Activated CD4-positive, alpha-beta memory T cell treated with anti-CD3 and anti-CD28 coated beads, Interleukin-2, amount 10 ng/mL, durations not matched to agents 7 days and 5 days (primary cell): Measurements from ENCODE around the gene CPXM2. TPM values are rescaled to one million over a fixed set of nuclear protein-coding genes. Genes with fewer than 3 reads are reported as not detected.

Source experiments
- CTCF ChIA-PET: fragments of 350-600 bp; sonication (Branson Sonifier 250); formaldehyde crosslinking; loops from one replicate; lab custom pipeline; 2021; ENCODE audit warnings: antibody characterized with exemption, inconsistent platforms; lab: Charles Lee
- POLR2A ChIA-PET: fragments of 350-600 bp; sonication (Branson Sonifier 250); formaldehyde crosslinking; loops from one replicate; lab custom pipeline; 2021; ENCODE audit warnings: antibody characterized with exemption; lab: Charles Lee
- DNase-seq: peaks from one replicate; pipeline ENCODE4 v3.0.0-alpha.2; 2020
- H3K27ac Mint-ChIP-seq: one replicate; pipeline ENCODE4 v1.8.0; 2021; ENCODE audit warnings: mild to moderate bottlenecking, mixed read lengths
- H3K27me3 Mint-ChIP-seq: one replicate; pipeline ENCODE4 v1.8.0; 2021; ENCODE audit warnings: mixed read lengths
- H3K36me3 Mint-ChIP-seq: one replicate; pipeline ENCODE4 v1.8.0; 2021; ENCODE audit warnings: low read depth, mixed read lengths
- H3K4me1 Mint-ChIP-seq: one replicate; pipeline ENCODE4 v1.8.0; 2021; ENCODE audit warnings: mixed read lengths
- H3K4me3 Mint-ChIP-seq: one replicate; pipeline ENCODE4 v1.8.0; 2021; ENCODE audit warnings: mild to moderate bottlenecking, mixed read lengths
- H3K9me3 Mint-ChIP-seq: one replicate; pipeline ENCODE4 v1.8.0; 2021; ENCODE audit warnings: mixed read lengths
- total RNA-seq, 2 experiments: library from RNA; stranded (reverse); gene quantifications; one replicate each; pipeline ENCODE4 v1.2.3, GENCODE V29; 2021

The CPXM2 gene
- total RNA-seq, 2 experiments from 2014 or later: not detected

GRCh38 chr10:123896246-123896927 lies 4.8 kb upstream of the CPXM2 start:
- Mint-ChIP-seq H3K36me3 (no peaks in the 10 kb centered on the region), H3K9me3 (peaks cover 2% of the 10 kb centered on the region), H3K4me3 (no peak overlapping the region), H3K27me3 (peaks cover 5% of the 10 kb centered on the region), H3K27ac (no peak overlapping the region), H3K4me1 (no peaks in the 10 kb centered on the region)
- no peak for DNase-seq
- POLR2A ChIA-PET: no interaction called here
- CTCF ChIA-PET: no interaction called here

- Mint-ChIP-seq H3K27ac (no peak overlapping the region), H3K36me3 (no peaks in the 10 kb centered on the region), H3K4me1 (no peaks in the 10 kb centered on the region), H3K9me3 (no peaks in the 10 kb centered on the region), H3K4me3 (no peak overlapping the region), H3K27me3 (peaks cover 16% of the 10 kb centered on the region)
- ChIA-PET CTCF (no interaction called here), POLR2A (no interaction called here)
- no peak for DNase-seq
Measured at GRCh38 chr10:123893651-123894050, 2.0 kb upstream of the CPXM2 start.

GRCh38 chr10:123890756-123891143 lies 857 bp downstream of the CPXM2 start:
- DNase-seq: no peak
- no peaks in the 10 kb centered on the region for H3K4me1 Mint-ChIP-seq
- POLR2A ChIA-PET: interaction anchor here (0.6 kb wide), 1 partner anchor 1748 kb away, joined by 3 read pairs; no protein-coding TSS in a partner anchor
- no peaks in the 10 kb centered on the region for H3K36me3 Mint-ChIP-seq
- CTCF ChIA-PET: no interaction called here
- no peak overlapping the region for H3K27ac Mint-ChIP-seq
- H3K27me3 Mint-ChIP-seq: peaks cover 18% of the 10 kb centered on the region
- no peak overlapping the region for H3K4me3 Mint-ChIP-seq
- no peaks in the 10 kb centered on the region for H3K9me3 Mint-ChIP-seq

DNA sequence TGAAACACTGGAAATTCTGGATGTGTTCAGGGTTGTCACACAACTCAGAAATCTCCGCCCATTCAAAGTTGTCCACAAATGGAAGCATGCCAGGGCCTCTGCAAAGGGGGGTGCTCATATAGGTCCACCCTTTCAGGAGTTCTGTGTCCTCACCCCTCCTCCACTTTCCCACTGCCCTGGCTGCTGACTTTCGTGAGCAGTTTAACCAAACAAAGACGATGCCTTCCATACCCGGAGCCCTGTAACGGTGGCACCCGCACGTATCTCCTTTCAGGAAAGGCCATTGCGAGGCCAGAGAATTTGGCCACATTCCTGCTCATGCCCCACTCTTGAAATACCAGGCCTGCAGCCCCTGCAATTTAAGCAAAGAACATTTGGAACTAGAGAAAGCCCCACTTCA lies 1.4 kb downstream of the CPXM2 start:
- Mint-ChIP-seq H3K27ac (no peak overlapping the region), H3K36me3 (no peaks in the 10 kb centered on the region), H3K4me3 (no peak overlapping the region), H3K4me1 (no peaks in the 10 kb centered on the region), H3K9me3 (no peaks in the 10 kb centered on the region), H3K27me3 (peaks cover 18% of the 10 kb centered on the region)
- CTCF ChIA-PET: no interaction called here
- no peak for DNase-seq
- POLR2A ChIA-PET: no interaction called here

DNA sequence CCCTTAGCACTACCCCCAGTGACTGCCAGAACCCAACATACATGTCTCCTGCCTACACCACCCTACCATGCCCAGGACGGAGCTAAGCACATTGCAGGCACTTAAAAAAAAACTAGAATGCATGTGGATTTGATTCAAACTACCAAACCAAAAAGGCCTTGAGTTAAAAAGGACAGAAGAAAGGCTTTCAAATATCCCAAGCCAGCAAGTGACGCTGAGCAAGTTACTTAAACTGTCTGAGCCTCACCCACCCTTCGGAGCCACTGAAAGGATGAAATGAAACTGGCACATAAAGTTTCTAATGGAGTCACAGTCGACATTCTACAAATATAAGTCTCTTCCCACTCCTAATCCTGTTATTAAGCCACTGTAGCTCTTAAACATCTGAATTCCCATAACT lies 1.8 kb downstream of the CPXM2 start:
- Mint-ChIP-seq H3K36me3 (no peaks in the 10 kb centered on the region), H3K4me3 (no peak overlapping the region), H3K9me3 (no peaks in the 10 kb centered on the region), H3K27me3 (peaks cover 18% of the 10 kb centered on the region), H3K27ac (no peak overlapping the region), H3K4me1 (no peaks in the 10 kb centered on the region)
- ChIA-PET POLR2A (no interaction called here), CTCF (no interaction called here)
- DNase-seq: no peak

DNA sequence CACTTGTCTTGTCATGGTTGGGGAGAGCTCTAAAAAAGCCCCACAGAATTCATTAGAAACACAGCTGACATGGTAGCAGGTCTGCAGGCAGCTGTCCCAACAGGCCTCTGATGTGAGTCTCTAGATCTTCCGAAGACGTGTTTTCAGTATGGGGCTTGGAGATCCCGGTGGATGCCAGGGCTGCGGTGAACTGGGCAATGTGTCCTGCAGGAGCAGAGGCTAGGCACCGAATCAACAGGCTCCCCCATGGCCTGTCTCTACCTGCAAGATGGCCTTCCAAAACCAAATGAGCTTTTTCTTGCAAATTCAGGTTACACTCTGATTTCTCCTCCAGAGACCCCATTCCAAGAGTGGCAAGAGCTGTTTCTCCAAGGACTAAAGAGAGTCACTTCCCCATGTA lies 2.9 kb downstream of the CPXM2 start:
- ChIA-PET POLR2A (no interaction called here), CTCF (no interaction called here)
- DNase-seq: no peak

DNA sequence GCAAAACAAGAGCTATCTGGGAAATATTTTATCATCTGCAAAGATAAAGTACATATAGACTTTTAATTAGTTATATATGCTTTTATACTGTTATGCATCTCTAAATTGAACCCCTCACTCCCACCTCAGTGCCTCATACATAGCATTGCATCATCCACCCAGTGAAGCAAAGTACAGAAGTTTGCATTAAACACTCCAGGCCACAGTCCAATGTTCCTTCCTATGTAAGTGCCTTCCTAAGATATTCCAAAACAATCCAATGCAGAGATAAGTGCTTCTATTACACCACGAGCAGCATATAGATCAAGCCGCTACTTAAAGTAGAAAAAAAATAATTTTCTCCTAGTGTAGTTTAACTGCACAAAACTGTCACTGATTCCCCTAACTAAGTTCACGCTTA lies 3.4 kb downstream of the CPXM2 start:
- no peaks in the 10 kb centered on the region for H3K36me3 Mint-ChIP-seq
- H3K27me3 Mint-ChIP-seq: peaks cover 18% of the 10 kb centered on the region
- POLR2A ChIA-PET: no interaction called here

More for the DNA sequence above, 2.9 kb downstream of the CPXM2 start:
- no peak overlapping the region for H3K27ac Mint-ChIP-seq
- H3K4me1 Mint-ChIP-seq: no peaks in the 10 kb centered on the region
- no peak overlapping the region for H3K4me3 Mint-ChIP-seq
- H3K9me3 Mint-ChIP-seq: no peaks in the 10 kb centered on the region
- H3K36me3 Mint-ChIP-seq: no peaks in the 10 kb centered on the region
- H3K27me3 Mint-ChIP-seq: peaks cover 18% of the 10 kb centered on the region

GRCh38 chr10:123886292-123886691 lies 5.3 kb downstream of the CPXM2 start:
- Mint-ChIP-seq H3K36me3 (no peaks in the 10 kb centered on the region), H3K9me3 (no peaks in the 10 kb centered on the region), H3K4me3 (no peak overlapping the region), H3K27ac (no peak overlapping the region), H3K27me3 (peaks cover 13% of the 10 kb centered on the region), H3K4me1 (no peaks in the 10 kb centered on the region)
- DNase-seq: no peak
- ChIA-PET CTCF (interaction anchor here (1.2 kb wide), 1 partner anchor 27 kb away, joined by 3 read pairs; no protein-coding TSS in a partner anchor), POLR2A (no interaction called here)

More for the DNA sequence above, 3.4 kb downstream of the CPXM2 start:
- Mint-ChIP-seq H3K4me3 (no peak overlapping the region), H3K27ac (no peak overlapping the region), H3K4me1 (no peaks in the 10 kb centered on the region), H3K9me3 (no peaks in the 10 kb centered on the region)
- CTCF ChIA-PET: no interaction called here
- no peak for DNase-seq

GRCh38 chr10:123885406-123886170 lies 6.0 kb downstream of the CPXM2 start:
- no peaks in the 10 kb centered on the region for H3K4me1 Mint-ChIP-seq
- no peaks in the 10 kb centered on the region for H3K9me3 Mint-ChIP-seq
- H3K4me3 Mint-ChIP-seq: no peak overlapping the region
- DNase-seq: no peak
- CTCF ChIA-PET: interaction anchor here (1.2 kb wide), 1 partner anchor 28 kb away, joined by 3 read pairs; no protein-coding TSS in a partner anchor
- POLR2A ChIA-PET: no interaction called here
- no peaks in the 10 kb centered on the region for H3K36me3 Mint-ChIP-seq
- peaks cover 9% of the 10 kb centered on the region for H3K27me3 Mint-ChIP-seq
- H3K27ac Mint-ChIP-seq: no peak overlapping the region

DNA sequence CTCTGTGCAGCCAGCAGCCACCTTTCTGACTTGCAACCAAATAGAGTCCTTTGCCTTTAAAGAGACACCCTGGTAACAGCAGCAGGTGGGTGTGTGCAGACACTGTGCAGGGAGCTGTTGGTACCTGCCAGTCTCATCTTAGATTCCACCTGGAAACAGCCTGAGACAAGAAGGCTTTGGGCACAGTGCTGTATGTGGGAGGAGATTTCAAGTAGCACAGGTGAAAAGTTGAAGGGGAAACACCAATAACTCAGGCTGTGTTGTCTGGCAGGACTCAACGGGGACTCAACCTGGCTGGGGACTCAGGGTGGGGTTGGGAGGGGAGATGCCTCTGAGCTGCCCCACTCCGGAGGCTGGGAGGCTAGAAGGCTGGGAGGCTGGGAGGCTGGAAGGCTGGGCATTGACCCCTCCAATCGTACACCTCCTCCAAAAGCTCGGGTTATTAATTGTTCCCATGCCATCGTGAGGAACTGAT lies 6.7 kb downstream of the CPXM2 start:
- Mint-ChIP-seq H3K4me1 (no peaks in the 10 kb centered on the region), H3K27ac (no peak overlapping the region), H3K9me3 (no peaks in the 10 kb centered on the region), H3K36me3 (no peaks in the 10 kb centered on the region), H3K27me3 (peaks cover 4% of the 10 kb centered on the region), H3K4me3 (no peak overlapping the region)
- CTCF ChIA-PET: no interaction called here
- POLR2A ChIA-PET: no interaction called here
- no peak for DNase-seq

GRCh38 chr10:123884351-123884906 lies 7.2 kb downstream of the CPXM2 start:
- H3K9me3 Mint-ChIP-seq: no peaks in the 10 kb centered on the region
- no peak for DNase-seq
- no peaks in the 10 kb centered on the region for H3K4me1 Mint-ChIP-seq
- H3K36me3 Mint-ChIP-seq: no peaks in the 10 kb centered on the region
- ChIA-PET POLR2A (no interaction called here), CTCF (no interaction called here)
- H3K27ac Mint-ChIP-seq: no peak overlapping the region
- no peak overlapping the region for H3K4me3 Mint-ChIP-seq
- peaks cover 2% of the 10 kb centered on the region for H3K27me3 Mint-ChIP-seq

- no peaks in the 10 kb centered on the region for H3K4me1 Mint-ChIP-seq
- ChIA-PET POLR2A (no interaction called here), CTCF (no interaction called here)
- no peak overlapping the region for H3K27ac Mint-ChIP-seq
- no peaks in the 10 kb centered on the region for H3K36me3 Mint-ChIP-seq
- no peak for DNase-seq
- H3K27me3 Mint-ChIP-seq: peaks cover 2% of the 10 kb centered on the region
- H3K9me3 Mint-ChIP-seq: no peaks in the 10 kb centered on the region
- H3K4me3 Mint-ChIP-seq: no peak overlapping the region
Measured at GRCh38 chr10:123883673-123884320, 7.8 kb downstream of the CPXM2 start.
